ENCODE measurements around the gene LCE3A. TPM values are rescaled to one million over a fixed set of nuclear protein-coding genes. Genes with fewer than 3 reads are reported as not detected.

Gene LCE3A
- total RNA-seq, 1 donor from 2014 or later: not detected

GRCh38 chr1:152577168-152577567, 45.7 kb downstream of the LCE3A start:
- Mint-ChIP-seq H3K27ac (no peak overlapping the region), H3K4me3 (no peak overlapping the region), H3K9me3 (peaks cover 76% of the 10 kb centered on the region), H3K27me3 (ENCODE audit: low read depth) (no peaks in the 10 kb centered on the region), H3K4me1 (no peaks in the 10 kb centered on the region), H3K36me3 (no peaks in the 10 kb centered on the region)
- DNase-seq (ENCODE audit: low spot score in 2 of 2, unreplicated experiment in 2 of 2): no peak
- TF ChIP-seq CTCF (IDR thresholded peaks at IDR 0.05; ENCODE audit: unreplicated experiment): no peak

Other genes with a start within 250 kb of the LCE3A start
- not detected in 3 replicates for gene CRNN, start 208.8 kb downstream of the LCE3A start, total RNA-seq
- not detected in 3 replicates for gene LCE5A, start 112.3 kb downstream of the LCE3A start, total RNA-seq
- gene CRCT1, start 108.6 kb downstream of the LCE3A start, total RNA-seq: not detected in 3 replicates
- not detected in 3 replicates for gene LCE3E, start 56.3 kb downstream of the LCE3A start, total RNA-seq
- not detected in 3 replicates for gene LCE3D, start 42.6 kb downstream of the LCE3A start, total RNA-seq
- gene LCE3C, start 22.9 kb downstream of the LCE3A start, total RNA-seq: not detected in 3 replicates
- not detected in 3 replicates for gene LCE3B, start 9.3 kb downstream of the LCE3A start, total RNA-seq
- not detected in 3 replicates for gene LCE2D, start 40.3 kb upstream of the LCE3A start, total RNA-seq
- not detected in 3 replicates for gene LCE2C, start 52.2 kb upstream of the LCE3A start, total RNA-seq
- not detected in 3 replicates for gene LCE2B, start 63.0 kb upstream of the LCE3A start, total RNA-seq
- gene LCE2A, start 75.2 kb upstream of the LCE3A start, total RNA-seq: not detected in 3 replicates
- gene LCE4A, start 85.1 kb upstream of the LCE3A start, total RNA-seq: not detected in 3 replicates
- not detected in 3 replicates for gene KPRP, start 134.9 kb upstream of the LCE3A start, total RNA-seq
- not detected in 3 replicates for gene LCE1F, start 152.0 kb upstream of the LCE3A start, total RNA-seq
- not detected in 3 replicates for gene LCE1E, start 163.2 kb upstream of the LCE3A start, total RNA-seq
- not detected in 3 replicates for gene LCE1D, start 173.6 kb upstream of the LCE3A start, total RNA-seq
- not detected in 3 replicates for gene LCE1C, start 183.5 kb upstream of the LCE3A start, total RNA-seq
- gene LCE1B, start 188.9 kb upstream of the LCE3A start, total RNA-seq: not detected in 3 replicates
- not detected in 3 replicates for gene LCE1A, start 204.4 kb upstream of the LCE3A start, total RNA-seq
- gene LCE6A, start 219.8 kb upstream of the LCE3A start, total RNA-seq: not detected in 3 replicates
- not detected in 3 replicates for gene LCE7A, start 236.9 kb upstream of the LCE3A start, total RNA-seq